ENCODE data around the gene NOTCH1.

Gene NOTCH1

DNA sequence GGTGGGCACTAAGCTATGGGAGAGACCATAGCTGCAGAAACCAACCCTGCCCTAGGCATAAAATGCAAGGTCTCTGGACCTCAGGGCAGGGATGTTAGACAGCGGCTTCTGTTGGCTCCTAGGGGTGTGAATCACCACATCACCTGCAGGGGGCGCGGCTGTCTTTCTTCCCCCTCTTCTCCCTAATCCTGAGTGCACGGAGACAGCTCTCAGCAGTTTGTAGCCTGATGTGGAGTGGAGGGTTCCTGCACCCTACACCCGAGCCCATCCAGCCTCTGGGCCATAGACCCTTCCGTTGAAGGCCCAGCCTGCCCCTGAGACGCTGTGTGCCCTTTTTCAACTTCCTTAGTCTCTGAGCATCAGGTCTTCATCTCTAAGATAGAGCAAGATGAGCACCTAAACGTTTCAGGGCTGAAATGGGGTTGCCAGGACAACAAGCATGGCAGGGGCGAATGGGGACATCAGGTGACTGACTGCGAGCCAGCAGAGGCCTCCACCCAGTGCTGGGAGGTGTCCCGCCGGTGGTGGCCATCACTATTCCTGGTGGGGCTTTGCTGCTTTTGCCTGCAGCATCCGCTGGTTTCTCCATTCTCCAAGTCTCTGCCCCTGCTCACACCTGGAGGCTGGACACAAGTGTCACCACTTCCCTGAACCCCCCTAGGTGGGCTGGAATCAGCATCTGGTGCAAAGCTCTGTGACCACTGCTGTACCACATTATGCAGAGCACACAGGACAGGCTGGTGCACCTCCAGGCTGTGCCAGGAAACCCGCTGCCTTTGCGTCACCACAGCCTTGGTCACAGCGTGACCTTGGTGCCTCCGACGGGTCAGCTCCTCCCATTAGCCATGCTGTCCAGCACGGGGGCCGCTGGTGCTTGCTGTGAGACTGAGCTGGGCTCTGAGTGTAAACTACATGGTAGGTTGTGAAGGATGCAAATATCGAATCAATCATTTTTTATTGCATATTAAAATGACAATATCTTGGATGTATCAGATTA lies 60.5 kb downstream of the NOTCH1 start:
- peak; percentile 65 to 75 for DNase-seq (ENCODE audit: low read depth in 2 of 2)

- no peak for DNase-seq (ENCODE audit: low read depth in 2 of 2)
Observed at GRCh38 chr9:136484153-136485048, 61.4 kb downstream of the NOTCH1 start.

DNA sequence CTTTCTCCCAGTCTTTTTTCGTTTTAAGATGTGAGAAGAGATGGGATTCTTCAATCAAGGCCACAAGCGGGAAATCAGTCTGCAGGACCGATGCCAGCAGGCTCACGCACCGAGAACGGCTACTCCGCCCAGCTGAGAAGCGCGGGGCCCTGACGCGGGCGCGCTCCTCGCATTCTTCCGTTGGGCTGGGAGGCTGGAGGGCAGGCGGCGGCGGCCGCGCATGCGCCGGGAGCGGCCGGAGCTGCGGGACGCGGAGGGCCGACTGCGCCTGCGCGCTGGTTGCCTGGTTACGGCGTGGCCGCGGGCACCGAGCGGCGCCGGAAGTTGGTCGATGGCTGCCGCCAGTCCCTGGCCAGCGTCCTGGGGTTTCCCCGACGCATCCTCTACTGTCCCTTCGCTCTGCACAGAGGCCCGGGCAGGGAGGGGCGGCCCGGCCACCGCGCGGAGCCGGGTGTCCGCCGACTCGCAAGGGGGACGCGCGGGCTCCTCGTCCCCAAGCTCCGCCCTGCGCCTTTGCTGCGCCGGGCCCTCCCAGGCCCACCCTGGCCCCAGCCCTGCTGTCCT lies 62.2 kb downstream of the NOTCH1 start:
- DNase-seq (ENCODE audit: low read depth in 2 of 2) = peak; percentile 92 to 93

GRCh38 chr9:136482793-136483588 lies 62.9 kb downstream of the NOTCH1 start, which contains the start of gene SEC16A:
SEC16A (minus strand) TSS chr9:136483040; CDS start chr9:136477615, 5,425 bp downstream.
- peak; percentile 99 to 100 for DNase-seq (ENCODE audit: low read depth in 2 of 2)

GRCh38 chr9:136482046-136482792 lies 63.6 kb downstream of the NOTCH1 start:
- no peak for DNase-seq (ENCODE audit: low read depth in 2 of 2)

GRCh38 chr9:136481558-136481957 lies 64.3 kb downstream of the NOTCH1 start:
- no peak for DNase-seq (ENCODE audit: low read depth in 2 of 2)

GRCh38 chr9:136476369-136477150 lies 69.3 kb downstream of the NOTCH1 start:
- no peak for DNase-seq (ENCODE audit: low read depth in 2 of 2)

GRCh38 chr9:136474974-136475865 lies 70.6 kb downstream of the NOTCH1 start:
- DNase-seq (ENCODE audit: low read depth in 2 of 2) = no peak

DNA sequence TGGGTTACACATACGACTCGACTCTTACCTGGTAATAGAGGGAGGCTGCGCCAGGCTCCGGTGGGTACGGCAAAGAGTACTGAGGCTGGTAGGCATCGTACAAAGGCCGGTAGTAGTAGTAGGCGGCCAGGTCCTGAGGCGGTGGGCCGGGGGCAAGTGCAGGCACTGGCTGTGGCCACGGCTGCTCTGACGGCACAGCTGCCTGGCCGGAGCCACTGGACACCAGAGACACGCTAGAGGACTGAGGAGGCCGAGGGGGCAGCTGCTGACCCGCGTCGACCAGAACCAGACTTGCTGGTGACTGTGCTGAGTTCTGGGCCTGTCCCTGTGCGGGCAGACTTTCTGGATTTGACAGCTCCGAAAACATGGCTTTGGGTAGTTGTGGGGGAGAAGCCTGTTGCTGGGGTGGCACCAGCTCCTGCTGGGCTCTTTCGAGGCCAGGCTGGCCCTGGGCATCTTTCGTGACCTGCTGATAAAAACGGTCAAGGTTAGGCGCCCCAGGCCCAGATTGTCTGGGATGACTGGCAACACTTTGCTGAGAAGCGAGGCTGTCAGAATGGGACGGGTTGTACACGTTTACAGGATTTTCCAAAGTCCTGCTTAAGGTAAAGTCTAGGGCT lies 71.7 kb downstream of the NOTCH1 start:
- no peak for DNase-seq (ENCODE audit: low read depth in 2 of 2)

DNA sequence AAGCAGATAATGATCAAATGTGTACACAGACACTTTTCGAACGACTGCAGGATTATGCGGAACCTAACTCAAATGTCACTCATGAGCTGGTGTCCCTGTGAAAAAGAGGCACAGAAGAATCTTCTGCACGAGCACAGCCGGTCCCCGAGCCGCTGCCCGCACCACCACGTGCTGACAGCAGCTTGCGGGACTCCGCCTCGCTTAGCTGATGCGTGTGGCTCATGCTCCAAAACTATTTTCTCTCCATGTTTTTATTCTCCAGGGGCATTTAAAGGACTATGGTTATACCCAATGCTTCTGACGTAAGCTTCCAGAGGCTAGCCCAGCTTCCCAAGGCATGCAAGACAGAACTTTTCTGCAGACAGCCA lies 72.5 kb downstream of the NOTCH1 start:
- DNase-seq (ENCODE audit: low read depth in 2 of 2) = no peak

GRCh38 chr9:136472640-136473353 lies 73.1 kb downstream of the NOTCH1 start:
- no peak for DNase-seq (ENCODE audit: low read depth in 2 of 2)

- DNase-seq (ENCODE audit: low read depth in 2 of 2) = no peak
Observed at GRCh38 chr9:136471802-136472487, 73.9 kb downstream of the NOTCH1 start.

DNA sequence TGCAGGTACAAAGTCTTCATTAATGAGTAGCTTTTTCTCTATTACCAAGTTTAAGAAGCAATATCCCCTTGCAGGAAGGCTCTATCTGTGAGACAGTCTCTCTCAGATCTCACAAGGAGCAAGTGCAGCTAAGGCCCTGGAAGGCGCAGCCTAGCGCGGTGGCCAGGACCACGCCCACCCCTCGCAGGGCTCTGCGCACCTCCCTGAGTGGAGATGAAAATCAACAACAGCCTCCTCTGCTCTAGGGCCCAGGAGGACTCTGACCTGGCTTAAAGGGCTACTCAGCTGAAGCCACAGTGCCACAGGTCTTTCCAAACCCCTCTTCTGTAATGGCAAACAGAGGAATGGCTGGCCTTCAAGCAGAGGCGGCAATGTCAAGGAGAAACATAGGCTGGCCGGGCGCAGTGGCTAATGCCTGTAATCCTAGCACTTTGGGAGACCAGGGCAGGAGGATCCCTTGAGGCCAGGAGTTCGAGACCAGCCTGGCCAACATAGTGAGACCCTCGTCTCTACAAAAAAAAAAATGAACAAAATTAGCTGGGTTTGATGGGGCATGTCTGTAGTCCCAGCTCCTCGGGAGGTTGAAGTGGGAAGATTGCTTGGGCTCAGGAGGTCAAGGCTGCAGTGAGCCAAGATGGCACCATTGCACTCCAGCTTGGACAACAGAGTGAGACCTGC lies 74.9 kb downstream of the NOTCH1 start:
- no peak for DNase-seq (ENCODE audit: low read depth in 2 of 2)

- no peak for DNase-seq (ENCODE audit: low read depth in 2 of 2)
Observed at GRCh38 chr9:136470356-136470755, 75.5 kb downstream of the NOTCH1 start.

DNA sequence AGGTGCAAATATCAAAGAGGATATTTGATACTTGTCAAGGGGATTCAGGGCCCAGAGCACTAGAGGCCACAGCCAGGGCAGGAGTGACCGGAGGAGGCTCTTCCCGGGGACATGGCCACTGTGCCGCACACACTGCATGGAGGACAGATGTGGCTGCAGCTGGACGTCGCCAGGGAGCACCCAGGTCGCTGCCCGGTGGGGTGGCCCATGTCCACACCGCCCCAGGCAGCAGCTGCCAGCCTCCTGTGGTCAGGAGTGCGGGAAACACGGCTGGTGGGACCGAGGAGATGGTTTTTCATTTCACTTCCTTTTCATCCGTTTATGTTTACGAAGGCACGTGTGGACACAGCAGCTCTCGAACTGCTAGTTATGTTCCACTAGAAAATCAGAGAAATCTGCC lies 78.1 kb downstream of the NOTCH1 start:
- no peak for DNase-seq (ENCODE audit: low read depth in 2 of 2)

DNA sequence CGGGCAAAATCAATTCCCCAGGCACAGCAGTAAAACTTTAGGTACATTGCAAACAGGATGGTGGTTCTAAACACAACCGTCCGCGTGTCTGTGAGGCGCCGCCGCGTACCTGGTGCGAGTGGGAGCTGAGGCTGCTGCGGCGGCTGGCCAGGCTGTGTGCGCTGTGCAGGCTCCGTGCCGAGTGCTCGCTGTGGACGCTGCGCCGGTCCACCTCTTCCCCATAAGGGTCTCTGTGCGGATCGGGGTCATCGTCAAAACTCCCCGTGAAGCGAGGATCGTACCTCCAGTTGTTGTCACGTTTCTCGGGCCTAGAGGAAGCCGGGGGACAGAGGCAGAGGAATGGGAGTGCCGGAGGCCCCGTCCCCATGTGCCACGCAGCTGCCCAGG lies 79.7 kb downstream of the NOTCH1 start:
- DNase-seq (ENCODE audit: low read depth in 2 of 2) = no peak

Measured in stimulated activated CD8-positive, alpha-beta memory T cell treated with anti-CD3 and anti-CD28 coated beads, Interleukin-2, amount 100 ng/mL, for 1 hour (primary cell).